GM18870 (cell line): ENCODE results near the gene RNF212.
"Not testable (repeated sequence)": the region's sequence is repeated elsewhere in the genome, so short reads cannot be mapped to it uniquely, and the experiment has no call there.

Experiments
- ATAC-seq: cut with Tn5 transposase; IDR thresholded peaks from one replicate; pipeline ENCODE4 v1.9.1; 2021; ENCODE audit warnings: moderate library complexity; ENCODE audit not compliant: unreplicated experiment

Gene RNF212

DNA sequence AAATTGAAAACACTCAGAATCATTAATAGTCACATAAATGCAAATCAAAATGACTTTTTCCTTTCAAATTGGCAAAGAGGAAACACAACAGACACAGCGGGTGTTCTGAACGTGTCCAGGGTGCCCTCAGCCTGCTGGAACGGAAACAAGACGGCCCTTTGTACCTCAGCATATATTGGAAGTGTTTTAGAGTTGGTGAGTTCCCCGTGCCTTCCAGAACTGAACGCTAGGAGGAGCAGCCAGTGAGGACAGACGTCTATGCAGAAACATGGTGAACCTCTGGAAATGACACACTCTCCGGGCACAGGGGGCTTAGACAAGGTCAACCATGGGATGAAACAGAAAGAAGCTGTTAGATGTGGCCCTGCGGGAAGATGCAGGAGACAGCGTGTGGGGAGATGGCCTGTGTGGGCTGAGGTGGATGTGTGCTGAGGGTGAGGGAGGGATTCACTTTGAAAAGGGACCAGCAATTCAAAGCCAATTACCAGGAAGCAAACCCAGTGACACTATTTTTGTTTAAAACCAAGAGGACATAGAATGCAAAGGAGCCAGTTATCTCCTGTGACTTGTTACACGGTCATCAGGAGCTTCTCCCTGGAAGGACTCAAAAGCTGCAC is 40.4 kb downstream of the RNF212 start:
- no peak for ATAC-seq

DNA sequence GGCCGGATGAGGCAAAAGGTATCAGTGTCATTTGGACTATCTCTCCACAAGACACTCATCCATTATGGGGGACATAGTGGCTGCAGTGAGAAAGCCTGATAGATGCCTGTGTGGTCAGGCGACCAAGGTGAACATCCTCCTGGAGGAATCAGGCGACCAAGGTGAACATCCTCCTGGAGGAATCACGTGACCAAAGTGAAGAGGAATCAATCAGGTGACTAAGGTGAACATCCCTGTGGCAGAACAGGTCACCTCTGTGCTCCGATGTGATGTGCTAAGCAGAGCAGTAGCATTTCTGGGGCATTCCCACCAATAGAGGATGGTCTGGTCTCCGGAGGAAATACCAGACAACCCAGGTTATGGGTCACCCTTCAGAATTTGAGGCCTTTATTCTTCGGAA is 44.0 kb downstream of the RNF212 start:
- no peak for ATAC-seq

DNA sequence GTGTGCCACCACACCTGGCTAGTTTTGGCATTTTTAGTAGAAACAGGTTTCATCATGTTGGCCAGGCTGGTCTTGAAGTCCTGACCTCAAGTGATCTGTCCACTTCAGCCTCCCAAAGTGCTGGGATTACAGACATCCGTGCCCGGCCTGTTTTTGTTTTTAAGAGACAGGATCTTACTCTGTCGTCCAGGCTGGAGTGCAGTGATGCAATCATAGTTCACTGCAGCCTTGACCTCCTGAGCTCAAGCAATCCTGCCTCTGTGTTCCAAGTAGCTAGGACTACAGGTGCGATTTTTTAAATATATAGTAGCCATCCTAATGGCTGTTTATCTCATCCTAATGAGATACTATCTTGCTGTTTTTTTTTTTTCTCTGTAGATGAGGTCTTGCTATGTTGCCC is 47.6 kb downstream of the RNF212 start:
- ATAC-seq = no peak

DNA sequence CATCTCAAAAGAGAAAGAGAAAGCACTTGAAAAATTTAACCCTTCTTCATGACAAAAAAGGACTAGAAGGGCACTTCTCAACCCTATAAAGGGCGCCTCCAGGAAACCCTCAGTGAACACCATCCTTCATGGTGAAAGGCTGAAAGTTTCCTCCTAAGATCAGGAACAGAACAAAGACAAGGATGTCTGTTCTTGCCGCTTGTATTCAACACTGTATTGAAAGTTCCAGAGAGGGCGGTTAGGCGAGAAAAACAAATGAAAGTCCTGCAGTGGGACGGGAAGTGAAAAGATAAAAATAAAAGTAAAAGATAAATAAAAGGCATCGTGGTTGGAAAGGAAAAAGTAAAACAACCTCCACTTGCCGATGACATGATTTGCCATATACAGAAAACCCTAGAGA is 50.9 kb downstream of the RNF212 start:
- no peak for ATAC-seq

GRCh38 chr4:1061760-1062159 is 51.6 kb downstream of the RNF212 start:
- ATAC-seq = no peak

DNA sequence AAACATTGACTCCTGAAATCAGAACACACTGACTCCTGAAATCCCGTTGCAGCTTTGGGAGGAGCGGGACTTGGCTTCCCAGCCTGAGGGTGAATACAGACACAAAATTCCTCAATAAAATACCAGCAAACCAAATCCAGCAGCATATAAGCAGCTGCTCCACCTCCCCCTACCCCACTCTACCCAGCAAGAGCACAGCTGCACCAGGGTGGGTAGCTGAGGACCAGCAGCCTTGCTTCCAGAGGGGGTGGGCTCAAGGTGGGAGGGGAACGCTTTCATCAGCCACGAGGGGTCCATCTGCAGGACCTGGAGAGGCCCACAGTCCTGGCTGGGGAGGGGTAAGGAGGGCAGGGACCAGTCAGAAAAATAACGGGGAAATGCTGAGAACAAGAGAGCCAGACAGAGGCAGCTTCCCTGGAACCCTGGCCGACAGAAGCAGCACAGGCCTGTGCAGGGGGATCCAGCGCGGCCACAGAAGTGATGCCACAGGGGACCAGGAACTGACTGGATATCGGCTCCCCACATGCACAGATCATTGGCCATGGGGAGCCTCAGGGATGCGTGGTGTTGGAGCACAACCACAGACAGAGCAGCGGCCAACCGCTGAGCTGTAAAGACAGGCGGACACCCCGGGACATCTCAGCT is 52.2 kb downstream of the RNF212 start:
- no peak for ATAC-seq

GRCh38 chr4:1060621-1061020 is 52.7 kb downstream of the RNF212 start:
- no peak for ATAC-seq

DNA sequence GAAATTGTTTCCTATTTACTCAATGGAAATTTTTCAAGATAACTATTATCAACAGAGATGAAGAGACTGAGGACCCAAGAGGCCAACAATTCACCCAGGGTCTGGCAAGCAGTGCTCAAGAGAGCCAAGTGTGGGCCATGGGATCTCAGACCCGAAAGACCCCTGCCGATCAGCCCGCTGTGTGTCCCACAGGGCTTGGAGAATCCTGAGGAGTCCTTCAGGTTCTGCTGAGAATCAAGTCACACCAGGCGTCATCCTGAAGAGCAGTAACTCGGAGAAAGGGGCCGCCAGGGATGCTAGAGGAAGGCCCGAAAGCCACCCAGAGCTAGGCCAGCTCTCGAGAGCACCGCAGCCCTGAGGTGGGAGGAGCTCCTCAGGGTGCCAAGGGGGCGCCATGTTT is 53.2 kb downstream of the RNF212 start:
- no peak for ATAC-seq

DNA sequence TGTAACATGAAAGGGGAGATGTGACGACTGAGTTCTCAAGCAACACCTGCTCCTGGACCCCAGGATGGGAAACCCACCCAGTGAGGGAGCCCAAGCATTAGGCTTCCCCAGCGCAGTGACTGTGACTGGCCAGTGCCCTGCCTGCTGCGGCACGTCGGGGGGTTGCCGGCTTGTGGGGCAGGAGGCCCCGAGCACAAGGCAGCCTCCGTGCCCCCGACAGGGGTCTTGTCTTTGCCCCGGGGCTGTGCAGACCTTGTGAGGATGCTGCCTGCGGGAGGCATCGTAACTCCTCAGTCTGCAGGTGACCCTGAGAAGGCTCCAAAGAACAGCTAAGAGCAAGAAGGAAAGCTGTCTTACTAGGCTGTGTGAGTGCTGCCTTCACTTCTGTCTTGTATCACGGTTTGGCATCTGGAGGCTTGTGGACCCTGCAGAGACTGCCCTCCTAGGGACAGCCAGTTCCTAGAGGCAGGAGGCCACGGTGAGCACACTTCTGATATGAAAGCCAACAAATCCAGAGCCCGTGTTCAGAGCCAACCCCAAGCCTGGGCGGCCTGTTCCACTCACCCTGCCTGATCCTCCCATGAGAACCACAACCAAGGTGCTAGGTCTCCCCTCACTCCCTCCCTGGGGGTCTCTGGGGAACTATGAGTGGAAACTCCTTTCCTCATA is 54.2 kb downstream of the RNF212 start:
- no peak for ATAC-seq

GRCh38 chr4:1058198-1058996 is 55.0 kb downstream of the RNF212 start:
- no peak for ATAC-seq

GRCh38 chr4:1057403-1057745 is 56.0 kb downstream of the RNF212 start:
- ATAC-seq = no peak

- no peak for ATAC-seq
Observed at GRCh38 chr4:1056671-1057402, 56.5 kb downstream of the RNF212 start.

GRCh38 chr4:1055721-1056590 is 57.4 kb downstream of the RNF212 start:
- no peak for ATAC-seq

DNA sequence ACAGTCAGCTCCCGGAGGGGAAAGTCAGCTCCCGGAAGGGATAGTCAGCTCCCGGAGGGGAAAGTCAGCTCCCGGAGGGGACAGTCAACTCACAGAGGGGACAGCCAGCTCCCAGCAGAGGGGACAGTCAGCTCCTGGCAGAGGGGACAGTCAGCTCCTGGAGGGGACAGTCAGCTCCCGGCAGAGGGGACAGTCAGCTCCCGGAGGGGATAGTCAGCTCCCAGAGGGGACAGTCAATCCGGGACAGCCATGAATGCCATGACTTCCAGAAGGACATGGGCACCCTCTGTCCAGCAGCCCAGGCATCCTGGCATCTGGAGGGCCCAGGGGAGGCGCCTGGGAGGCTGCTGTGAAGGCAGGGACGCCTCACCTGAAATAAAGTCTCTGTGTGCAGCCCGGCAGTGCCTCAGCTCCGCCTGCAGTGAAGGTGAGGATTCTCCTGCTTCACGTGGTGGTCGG is 58.1 kb downstream of the RNF212 start:
- ATAC-seq = not testable (repeated sequence)

DNA sequence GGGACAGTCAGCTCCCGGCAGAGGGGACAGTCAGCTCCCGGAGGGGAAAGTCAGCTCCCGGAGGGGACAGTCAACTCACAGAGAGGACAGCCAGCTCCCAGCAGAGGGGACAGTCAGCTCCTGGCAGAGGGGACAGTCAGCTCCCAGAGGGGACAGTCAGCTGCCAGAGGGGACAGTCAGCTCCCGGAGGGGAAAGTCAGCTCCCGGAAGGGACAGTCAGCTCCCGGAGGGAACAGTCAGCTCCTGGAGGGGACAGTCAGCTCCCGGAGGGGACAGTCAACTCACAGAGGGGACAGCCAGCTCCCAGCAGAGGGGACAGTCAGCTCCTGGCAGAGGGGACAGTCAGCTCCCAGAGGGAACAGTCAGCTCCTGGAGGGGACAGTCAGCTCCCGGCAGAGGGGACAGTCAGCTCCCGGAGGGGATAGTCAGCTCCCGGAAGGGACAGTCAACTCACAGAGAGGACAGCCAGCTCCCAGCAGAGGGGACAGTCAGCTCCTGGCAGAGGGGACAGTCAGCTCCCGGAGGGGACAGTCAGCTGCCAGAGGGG is 58.6 kb downstream of the RNF212 start:
- ATAC-seq = not testable (repeated sequence)

DNA sequence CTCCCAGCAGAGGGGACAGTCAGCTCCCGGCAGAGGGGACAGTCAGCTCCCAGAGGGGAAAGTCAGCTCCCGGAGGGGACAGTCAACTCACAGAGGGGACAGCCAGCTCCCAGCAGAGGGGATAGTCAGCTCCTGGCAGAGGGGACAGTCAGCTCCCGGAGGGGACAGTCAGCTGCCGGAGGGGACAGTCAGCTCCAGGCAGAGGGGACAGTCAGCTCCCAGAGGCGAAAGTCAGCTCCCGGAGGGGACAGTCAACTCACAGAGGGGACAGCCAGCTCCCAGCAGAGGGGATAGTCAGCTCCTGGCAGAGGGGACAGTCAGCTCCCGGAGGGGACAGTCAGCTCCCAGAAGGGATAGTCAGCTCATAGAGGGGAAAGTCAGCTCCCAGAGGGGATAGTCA is 59.5 kb downstream of the RNF212 start:
- not testable (repeated sequence) for ATAC-seq

GRCh38 chr4:1053080-1053661 is 60.2 kb downstream of the RNF212 start:
- ATAC-seq = no peak

GRCh38 chr4:1052231-1052671 is 61.1 kb downstream of the RNF212 start:
- no peak for ATAC-seq

GRCh38 chr4:1051472-1051871 is 61.9 kb downstream of the RNF212 start:
- ATAC-seq = no peak
